ENCODE results near the gene SIVA1.

Gene SIVA1

DNA sequence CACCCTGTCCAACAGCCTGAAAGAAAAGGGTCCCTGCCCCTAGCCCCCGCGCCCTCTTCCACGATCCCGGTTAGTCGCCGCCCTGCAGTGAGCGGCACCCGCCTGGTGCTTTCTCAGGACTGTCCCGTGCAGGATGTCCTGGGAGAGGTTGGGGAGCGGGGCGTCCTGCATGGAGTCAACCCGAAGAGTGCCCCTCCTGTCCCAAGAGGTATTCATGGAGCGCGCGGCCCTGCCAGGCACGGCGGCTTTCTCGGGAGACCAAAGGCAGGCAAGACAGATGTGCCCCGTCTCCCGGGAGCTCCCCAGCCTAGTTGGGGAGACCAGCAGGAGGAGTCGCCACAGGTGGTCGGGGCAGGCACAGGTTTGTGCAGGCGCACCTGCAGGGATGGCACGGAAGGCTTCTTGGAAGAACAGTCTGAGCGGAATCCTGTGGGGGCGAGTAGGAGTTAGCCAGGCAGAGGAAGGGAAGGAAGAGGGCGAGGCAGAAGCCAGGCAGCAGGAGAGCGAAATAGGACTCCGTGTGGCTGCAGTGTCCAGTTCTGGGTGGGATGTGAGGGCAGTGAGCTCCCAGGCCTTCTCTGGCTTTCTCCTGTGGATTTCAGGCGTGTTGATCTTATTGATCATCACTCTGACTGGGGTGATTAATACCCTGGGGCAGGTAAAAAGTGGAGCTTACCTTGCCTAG, 723 bp downstream of the SIVA1 start:
- no peak for DNase-seq

DNA sequence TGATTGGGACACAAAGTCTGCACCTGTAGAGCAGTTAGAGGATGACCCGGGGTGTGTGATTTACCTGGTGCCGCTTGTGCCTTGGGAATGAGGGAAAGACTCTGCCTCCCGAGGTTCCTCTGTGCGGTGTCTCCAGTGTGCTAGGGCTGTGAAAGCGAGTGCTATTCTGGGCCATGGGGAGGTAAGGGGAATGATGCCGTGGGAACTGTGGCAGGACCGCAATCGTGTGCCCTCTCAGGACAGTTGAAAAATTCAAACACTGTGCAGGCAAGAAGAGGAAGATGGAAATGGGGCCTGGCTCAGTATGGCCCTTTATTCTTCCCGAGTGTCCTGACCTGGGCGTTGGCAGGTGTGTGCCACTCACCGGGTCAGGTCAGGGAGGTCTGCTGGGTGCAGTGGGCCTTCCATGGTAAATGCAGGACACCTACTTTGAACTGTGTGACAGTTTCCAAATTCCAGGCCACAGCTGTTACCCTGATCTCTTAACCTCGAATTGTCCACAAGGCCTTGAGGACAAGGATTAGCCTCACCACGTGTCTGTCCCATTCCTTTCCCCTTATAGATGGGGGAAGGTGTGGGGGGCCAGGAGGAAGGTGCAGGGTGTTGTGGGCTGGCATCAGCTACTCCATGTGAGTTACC, 1.4 kb downstream of the SIVA1 start:
- DNase-seq: no peak

GRCh38 chr14:104755621-104756020, 2.7 kb downstream of the SIVA1 start:
- no peak for DNase-seq

- no peak for DNase-seq
These were observed 3.7 kb downstream of the SIVA1 start for GRCh38 chr14:104756477-104757237.

GRCh38 chr14:104757238-104757585, 4.3 kb downstream of the SIVA1 start:
- no peak for DNase-seq

GRCh38 chr14:104757681-104758392, 4.9 kb downstream of the SIVA1 start:
- no peak for DNase-seq

GRCh38 chr14:104758981-104759969, 6.3 kb downstream of the SIVA1 start:
- no peak for DNase-seq

DNA sequence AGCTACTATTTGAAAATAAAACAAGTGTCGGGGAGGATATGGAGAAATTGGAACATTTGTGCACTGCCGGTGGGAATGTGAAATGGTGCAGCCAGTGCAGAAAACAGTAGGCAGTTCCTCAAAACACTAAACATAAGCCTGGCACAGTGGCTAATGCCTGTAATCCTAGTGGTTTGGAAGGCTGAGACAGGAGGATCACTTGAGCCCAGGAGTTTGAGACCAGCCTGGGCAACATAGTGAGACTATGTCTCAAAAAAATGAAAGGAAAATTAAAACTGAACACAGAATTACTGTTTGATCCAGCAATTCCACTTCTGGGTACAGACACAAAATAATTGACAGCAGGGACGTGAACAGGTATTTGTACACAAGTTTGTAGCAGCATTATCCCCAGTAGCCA, 12.6 kb downstream of the SIVA1 start:
- no peak for DNase-seq

DNA sequence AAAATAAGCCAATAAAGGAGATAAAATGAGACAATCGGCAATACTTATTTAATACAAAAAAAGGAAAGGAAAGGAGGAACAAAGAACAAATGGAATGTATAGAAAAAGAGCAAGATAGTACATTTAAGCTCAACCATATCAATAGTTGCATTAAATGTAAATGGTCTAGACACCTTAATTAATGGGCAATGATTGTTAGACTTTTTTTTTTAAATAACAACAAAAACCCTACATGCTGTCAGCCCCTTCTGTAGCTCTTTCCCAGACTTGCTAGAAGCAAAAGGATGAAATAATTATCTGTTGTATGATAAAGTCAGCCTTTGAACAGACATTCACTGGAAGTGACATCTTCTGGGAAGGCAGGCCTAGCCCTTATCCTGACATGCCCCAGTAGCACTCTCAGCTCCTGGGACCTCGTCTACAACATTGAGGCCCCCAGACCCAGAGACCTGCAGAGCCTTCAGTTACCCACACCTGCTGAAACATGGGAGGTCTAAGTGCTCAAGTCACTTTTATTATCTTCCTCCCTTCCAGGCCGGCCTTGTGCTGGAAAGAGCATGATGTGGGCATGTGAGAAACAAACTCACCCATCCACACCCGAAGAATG, 13.4 kb downstream of the SIVA1 start:
- DNase-seq: no peak

DNA sequence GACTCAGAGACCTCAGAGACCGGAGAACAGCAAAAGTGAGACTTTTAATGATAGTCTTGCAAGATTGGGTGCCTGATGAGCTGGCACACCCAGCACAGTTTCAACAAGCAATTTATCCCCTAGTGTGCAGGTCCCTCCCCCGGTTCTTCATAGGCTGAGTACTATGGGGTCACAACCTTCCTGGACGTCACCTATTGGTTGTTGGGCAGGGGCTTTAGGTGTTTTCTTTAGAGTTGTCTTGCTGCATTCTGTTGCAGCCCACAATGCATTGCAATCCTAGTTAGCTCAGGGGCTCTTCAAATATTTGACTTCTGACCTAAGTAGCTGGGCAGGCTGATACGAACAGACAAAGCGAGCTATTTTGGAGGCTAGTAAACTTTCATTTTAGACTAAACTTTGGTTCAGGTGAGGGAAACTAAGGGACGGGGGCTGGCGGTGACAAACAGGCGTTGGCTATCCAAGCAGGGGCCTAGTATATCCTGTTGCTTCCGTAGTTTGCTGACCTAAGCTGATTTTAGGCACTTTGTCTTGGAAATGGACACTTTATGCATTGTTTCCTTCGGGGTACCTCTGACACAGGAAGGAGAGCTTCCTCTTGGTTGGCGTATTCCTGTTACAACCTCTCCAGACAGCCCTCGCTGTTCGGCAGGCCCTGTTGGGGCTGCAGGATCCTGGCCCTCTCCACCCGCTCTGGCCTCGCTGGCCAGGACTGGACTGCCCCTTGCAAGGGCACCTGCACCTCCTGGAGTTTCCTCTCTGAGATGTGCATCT, 14.1 kb downstream of the SIVA1 start:
- no peak for DNase-seq

DNA sequence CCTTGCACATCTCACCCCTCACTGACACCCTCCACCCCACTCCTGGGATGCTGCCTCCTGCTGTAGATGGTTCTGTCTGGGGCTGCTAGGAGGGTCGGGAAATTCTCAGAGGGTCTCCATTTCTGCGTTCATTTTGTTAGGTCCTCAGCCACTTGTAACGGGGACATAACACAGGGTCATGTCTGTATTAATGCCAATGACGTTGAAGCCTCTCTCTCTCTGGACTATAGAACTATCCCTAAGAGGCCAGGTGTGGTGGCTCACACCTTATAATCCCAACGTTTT, 14.6 kb downstream of the SIVA1 start:
- DNase-seq: no peak

GRCh38 chr14:104768437-104769323, 15.7 kb downstream of the SIVA1 start:
- DNase-seq: peak; percentile 79

DNA sequence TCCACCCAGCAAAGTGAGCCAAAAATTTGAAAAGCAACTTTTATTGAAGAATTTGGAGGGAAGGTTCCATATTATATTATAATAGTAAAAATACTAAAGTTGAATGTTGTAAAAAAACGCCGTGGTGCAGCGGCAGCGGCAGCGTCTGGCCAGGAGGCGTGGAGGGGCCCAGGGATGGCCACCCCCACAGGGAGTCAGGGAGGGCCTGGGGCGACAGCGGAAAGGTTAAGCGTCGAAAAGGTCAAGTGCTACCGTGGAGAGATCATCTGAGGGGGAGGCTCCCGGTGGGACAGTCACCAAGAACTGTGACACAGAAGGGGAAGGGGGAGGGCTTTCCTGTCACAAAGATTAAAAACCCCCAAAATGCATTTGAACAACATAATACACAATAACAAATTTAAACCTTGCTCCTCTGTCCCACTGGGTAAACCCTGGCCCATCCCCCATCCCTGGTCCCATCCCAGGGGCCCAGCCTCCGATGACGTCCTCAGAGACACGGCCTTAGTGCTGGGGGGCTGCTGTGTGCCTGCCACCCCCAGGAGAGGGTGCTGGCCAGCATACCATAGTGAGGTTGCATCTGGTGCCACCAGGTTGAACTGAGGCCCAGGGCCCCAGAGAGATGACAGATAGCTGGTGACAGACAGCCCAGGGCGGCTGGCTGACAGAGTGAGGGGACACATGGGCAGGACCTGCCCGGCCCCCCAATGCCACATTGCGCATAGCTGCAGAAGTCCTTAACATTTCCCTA, 16.6 kb downstream of the SIVA1 start:
- DNase-seq: no peak

DNA sequence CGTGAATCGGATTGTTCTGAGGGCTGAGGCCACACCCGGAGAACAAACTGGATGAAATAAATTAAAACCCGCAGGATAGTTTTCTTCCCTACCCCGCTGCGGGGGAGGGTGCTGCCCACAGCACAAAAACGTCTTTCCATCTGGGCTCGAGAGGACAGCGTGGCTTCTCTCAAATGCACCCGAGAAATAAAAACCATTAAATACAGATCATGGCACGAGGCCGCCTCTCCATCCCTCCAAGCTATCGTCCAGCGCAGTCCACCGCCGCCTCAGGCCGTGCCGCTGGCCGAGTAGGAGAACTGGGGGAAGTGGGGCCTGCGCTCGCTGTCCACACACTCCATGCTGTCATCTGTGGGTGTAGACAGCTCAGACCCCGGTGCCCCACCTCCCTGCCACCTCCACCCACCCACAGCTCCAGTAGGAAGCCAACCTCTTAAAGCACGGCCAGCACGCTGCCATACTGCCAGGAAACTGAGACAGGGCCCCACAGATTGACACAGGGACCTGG, 17.2 kb downstream of the SIVA1 start:
- no peak for DNase-seq

- no peak for DNase-seq
These were observed 17.9 kb downstream of the SIVA1 start for GRCh38 chr14:104770851-104771272.

GRCh38 chr14:104771374-104771773, 18.4 kb downstream of the SIVA1 start:
- no peak for DNase-seq

DNA sequence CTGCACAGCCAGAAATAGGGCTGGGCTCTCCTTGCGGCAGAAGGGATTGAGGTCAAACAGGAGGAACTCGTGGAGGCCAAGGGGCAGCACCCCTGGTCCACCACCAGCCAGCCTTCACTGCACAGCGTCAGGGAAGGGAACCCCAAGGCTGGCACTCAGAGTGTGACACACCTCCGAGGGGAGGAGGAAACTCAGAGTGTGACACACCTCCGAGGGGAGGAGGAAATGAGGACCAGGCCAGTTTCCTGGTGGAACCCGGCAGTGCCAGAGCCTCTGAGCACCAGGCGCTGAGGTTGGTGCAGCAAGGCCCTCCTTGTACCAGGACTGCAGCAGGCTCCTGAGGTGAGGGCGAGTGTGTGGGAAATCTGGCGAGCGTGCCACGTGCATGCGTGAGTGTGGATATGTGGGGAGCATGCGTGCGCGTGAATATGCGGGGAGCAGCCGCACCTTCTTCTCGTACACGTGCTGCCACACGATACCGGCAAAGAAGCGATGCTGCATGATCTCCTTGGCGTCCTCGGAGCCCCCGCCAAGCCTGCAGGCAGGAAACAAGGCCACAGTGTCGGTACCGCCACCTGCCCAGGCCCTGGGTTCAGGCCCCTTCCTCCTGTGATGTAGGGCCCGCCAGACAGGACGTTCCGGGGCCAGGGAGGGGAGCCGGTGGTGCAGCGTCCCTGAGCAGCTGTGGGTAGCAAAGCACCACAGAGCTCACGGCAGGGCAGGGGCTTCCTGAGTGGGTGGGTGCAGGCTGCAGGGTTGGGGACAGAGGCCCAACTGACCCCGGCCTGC, 19.2 kb downstream of the SIVA1 start:
- no peak for DNase-seq
